Fibroblast of the aortic adventitia (primary cell): ENCODE results near the gene SAP30L. TPM values are rescaled to one million over a fixed set of nuclear protein-coding genes. Genes with fewer than 3 reads are reported as not detected.

Experiments used
- DNase-seq: peaks from one replicate; pipeline ENCODE4 v3.0.0-alpha.2; 2010; ENCODE audit warnings: low read depth
- H3K4me3 ChIP-seq: 2 replicates; pipeline ENCODE4 v1.5.1; 2011; ENCODE audit warnings: low read depth, mild to moderate bottlenecking, control low read depth, low read length, moderate library complexity
- CTCF ChIP-seq: IDR thresholded peaks from 2 replicates; pipeline ENCODE4 v1.5.1; 2011; ENCODE audit warnings: mild to moderate bottlenecking, low read length, control low read depth, inconsistent platforms; ENCODE audit not compliant: insufficient read depth
- total RNA-seq: library from RNA; depleted of rRNA; stranded (reverse); fragments of >200 nt; gene quantifications from 2 replicates; pipeline ENCODE4 v1.2.3, GENCODE V29; 2012; ENCODE audit warnings: low replicate concordance

SAP30L gene
- total RNA-seq, 1 donor = 30.3 TPM

- no peak overlapping the region for H3K4me3 ChIP-seq
- no peak for DNase-seq
- no peak for TF ChIP-seq CTCF
Measured at GRCh38 chr5:154502180-154502579, 56.4 kb downstream of the SAP30L start.

GRCh38 chr5:154503698-154504039, 57.9 kb downstream of the SAP30L start:
- no peak for DNase-seq
- H3K4me3 ChIP-seq = no peak overlapping the region
- no peak for TF ChIP-seq CTCF

GRCh38 chr5:154505567-154505966, 59.8 kb downstream of the SAP30L start:
- no peak for TF ChIP-seq CTCF
- no peak overlapping the region for H3K4me3 ChIP-seq
- no peak for DNase-seq

- H3K4me3 ChIP-seq = no peak overlapping the region
- no peak for DNase-seq
- TF ChIP-seq CTCF = no peak
Measured at GRCh38 chr5:154506049-154506715, 60.4 kb downstream of the SAP30L start.

- no peak for TF ChIP-seq CTCF
- H3K4me3 ChIP-seq = no peak overlapping the region
- no peak for DNase-seq
Measured at GRCh38 chr5:154506716-154507080, 60.9 kb downstream of the SAP30L start.

- TF ChIP-seq CTCF = no peak
Measured at GRCh38 chr5:154508114-154508513, 62.3 kb downstream of the SAP30L start.

GRCh38 chr5:154509784-154510555, 64.2 kb downstream of the SAP30L start:
- no peak for TF ChIP-seq CTCF
- DNase-seq = no peak

More at GRCh38 chr5:154508114-154508513, 62.3 kb downstream of the SAP30L start:
- no peak for DNase-seq
- no peak overlapping the region for H3K4me3 ChIP-seq

More at GRCh38 chr5:154509784-154510555, 64.2 kb downstream of the SAP30L start:
- H3K4me3 ChIP-seq = no peak overlapping the region
